ENCODE results near the gene ACTR2. TPM values are rescaled to one million over a fixed set of nuclear protein-coding genes. Genes with fewer than 3 reads are reported as not detected.
A peak's percentile ranks its signal among the peaks of the same experiment; 100 is the strongest.
"Not testable (repeated sequence)": the region's sequence is repeated elsewhere in the genome, so short reads cannot be mapped to it uniquely, and the experiment has no call there.

Gene ACTR2
- 210 TPM for polyA plus RNA-seq (ENCODE audit: insufficient read length)
- long read RNA-seq, donor 1, transcript ACTR2-201 (9 exons, 3,861 nt) = major isoform, 41 of 46 reads
- long read RNA-seq, donor 1, partial matches to known transcripts = 5 of 46 reads
- long read RNA-seq, donor 1, other reads (novel, unspliced or antisense) = 0 of 46 reads
- long read RNA-seq, donor 2, transcript ACTR2-201 (9 exons, 3,861 nt) = major isoform, 33 of 52 reads
- long read RNA-seq, donor 2, partial matches to known transcripts = 19 of 52 reads
- long read RNA-seq, donor 2, other reads (novel, unspliced or antisense) = 0 of 52 reads
- long read RNA-seq, donor 3, transcript ACTR2-201 (9 exons, 3,861 nt) = major isoform, 30 of 97 reads
- long read RNA-seq, donor 3, partial matches to known transcripts = 67 of 97 reads
- long read RNA-seq, donor 3, other reads (novel, unspliced or antisense) = 0 of 97 reads
- long read RNA-seq, donor 4 = 0 reads
- long read RNA-seq, donor 5, transcript ACTR2-201 (9 exons, 3,861 nt) = major isoform, 37 of 124 reads
- long read RNA-seq, donor 5, partial matches to known transcripts = 87 of 124 reads
- long read RNA-seq, donor 5, other reads (novel, unspliced or antisense) = 0 of 124 reads
- long read RNA-seq, donor 6, transcript ACTR2-201 (9 exons, 3,861 nt) = major isoform, 43 of 50 reads
- long read RNA-seq, donor 6, partial matches to known transcripts = 7 of 50 reads
- long read RNA-seq, donor 6, other reads (novel, unspliced or antisense) = 0 of 50 reads
- long read RNA-seq, donor 7, transcript ACTR2-201 (9 exons, 3,861 nt) = major isoform, 41 of 41 reads
- long read RNA-seq, donor 7, partial matches to known transcripts = 0 of 41 reads
- long read RNA-seq, donor 7, other reads (novel, unspliced or antisense) = 0 of 41 reads
- long read RNA-seq, donor 8, transcript ACTR2-201 (9 exons, 3,861 nt) = major isoform, 26 of 26 reads
- long read RNA-seq, donor 8, partial matches to known transcripts = 0 of 26 reads
- long read RNA-seq, donor 8, other reads (novel, unspliced or antisense) = 0 of 26 reads

DNA sequence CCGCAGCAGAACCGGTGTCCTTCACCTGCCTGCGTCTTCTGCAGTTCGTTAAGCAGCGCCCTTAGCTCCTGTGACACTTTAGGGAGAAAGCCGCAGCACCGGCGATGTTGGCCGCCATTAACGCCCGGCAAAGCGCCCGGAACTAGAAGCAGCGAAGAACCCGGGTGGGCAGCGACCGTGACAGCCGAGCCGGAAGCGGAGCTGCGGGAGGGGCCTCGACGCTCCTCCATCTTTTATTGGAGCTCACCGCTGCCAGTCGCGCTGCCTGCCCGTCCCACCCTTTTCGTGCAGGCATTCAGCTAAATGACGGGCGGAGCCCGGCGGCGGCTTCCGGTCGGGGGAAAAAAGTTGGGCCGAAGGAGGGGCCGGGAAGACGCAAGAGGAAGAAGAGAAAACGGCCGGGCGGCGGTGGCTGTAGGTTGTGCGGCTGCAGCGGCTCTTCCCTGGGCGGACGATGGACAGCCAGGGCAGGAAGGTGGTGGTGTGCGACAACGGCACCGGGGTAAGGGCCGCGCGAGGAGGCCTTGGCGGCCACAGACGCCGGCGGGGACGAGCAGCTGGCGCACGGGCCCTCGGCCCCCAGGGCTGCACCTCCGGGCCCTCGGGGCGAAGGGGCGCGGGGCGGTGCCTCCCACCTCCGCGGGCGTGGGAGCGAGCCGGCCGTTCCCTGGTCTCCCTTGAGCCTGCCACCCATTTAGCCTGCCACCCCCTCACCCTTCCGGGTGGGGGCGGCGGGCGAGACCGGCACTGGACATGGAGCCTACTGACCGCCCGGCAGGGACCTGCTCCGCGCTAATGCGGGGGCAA lies at the start of gene ACTR2:
TSS of gene ACTR2 (plus strand) at position 376 of the 807 bp plus-strand sequence. CDS start at position 455, 79 bp downstream.
- DNase-seq = peak; percentile 95

DNA sequence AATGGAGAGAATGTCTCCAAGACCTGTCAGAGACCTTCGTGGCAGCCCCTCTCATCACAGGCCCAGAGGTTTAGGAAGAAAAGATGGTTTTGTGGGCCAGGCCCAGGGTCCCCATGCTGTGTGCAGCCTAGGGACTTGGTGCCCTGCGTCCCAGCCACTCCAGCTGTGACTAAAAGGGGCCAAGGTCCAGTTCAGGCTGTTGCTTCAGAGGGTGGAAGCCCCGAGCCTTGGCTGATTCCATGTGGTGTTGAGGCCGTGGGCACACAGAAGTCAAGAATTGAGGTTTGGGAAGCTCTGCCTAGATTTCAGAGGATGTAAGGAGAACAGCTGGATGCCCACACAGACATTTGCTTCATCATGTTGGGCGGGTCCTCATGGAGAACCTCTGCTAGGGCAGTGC lies 45.1 kb upstream of the ACTR2 start:
- DNase-seq = no peak

DNA sequence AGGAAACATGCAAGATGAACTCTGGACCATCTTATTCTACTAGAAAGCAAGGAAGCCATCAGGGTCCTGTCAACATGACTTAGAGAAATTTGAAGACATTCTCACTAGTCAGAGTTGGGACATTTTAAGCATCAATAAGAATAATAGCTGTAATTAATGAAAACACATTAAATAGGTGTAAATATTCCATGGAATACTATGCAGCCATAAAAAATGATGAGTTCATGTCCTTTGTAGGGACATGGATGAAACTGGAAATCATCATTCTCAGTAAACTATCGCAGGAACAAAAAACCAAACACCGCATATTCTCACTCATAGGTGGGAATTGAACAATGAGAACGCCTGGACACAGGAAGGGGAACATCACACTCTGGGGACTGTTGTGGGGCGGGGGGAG lies 44.2 kb upstream of the ACTR2 start:
- DNase-seq = not testable (repeated sequence)

DNA sequence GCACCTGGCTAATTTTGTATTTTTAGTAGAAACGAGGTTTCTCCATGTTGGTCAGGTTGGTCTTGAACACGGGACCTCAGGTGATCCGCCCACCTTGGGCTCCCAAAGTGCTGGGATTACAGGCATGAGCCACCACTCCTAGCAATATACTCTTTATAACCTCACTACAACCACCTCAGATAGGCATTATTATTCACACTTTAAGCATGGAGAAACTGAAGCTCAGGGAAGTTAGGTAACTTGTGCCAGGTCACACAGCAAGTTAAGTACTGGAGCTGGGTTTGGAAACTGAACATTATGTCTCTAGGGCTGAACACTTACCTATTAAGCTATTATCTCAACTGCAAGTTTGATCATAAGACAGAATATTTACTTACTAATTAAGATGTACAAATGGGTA lies 42.6 kb upstream of the ACTR2 start:
- no peak for DNase-seq

DNA sequence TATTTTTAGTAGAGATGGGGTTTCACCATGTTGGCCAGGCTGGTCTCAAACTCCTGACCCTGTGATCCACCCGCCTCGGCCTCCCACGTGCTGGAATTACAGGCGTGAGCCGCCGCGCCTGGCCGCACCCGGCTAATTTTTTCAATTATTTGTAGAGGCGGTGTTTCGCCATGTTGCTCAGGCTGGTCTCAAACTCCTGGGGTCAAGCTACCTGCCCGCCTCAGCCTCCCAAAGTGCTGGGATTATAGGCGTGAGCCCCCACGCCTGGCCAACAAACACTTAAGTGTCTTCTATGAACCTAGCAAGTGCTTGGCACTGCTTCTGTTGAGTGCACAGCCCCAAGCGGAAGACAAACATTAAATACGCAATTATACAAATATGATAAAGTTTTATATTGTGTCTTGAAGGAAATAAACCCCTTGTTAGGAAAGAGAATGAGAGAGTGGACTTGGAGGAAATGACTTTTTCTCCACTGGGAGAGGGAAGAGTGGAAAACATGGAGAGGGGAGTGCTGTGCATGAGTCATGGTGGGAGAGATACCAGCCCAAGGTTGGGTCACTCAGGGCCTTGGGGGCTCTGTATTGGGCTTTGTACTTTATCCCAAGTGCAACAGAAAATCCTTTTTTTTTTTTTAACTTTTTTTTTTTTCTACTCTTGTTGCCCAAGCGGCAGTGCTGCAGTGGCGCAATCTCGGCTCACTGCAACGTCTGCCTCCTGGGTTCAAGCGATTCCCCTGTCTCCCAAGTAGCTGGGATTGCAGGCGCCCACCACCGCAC lies 41.4 kb upstream of the ACTR2 start:
- no peak for DNase-seq

GRCh38 chr2:65186872-65187851 lies 40.5 kb upstream of the ACTR2 start:
- peak; percentile 87 for DNase-seq

DNA sequence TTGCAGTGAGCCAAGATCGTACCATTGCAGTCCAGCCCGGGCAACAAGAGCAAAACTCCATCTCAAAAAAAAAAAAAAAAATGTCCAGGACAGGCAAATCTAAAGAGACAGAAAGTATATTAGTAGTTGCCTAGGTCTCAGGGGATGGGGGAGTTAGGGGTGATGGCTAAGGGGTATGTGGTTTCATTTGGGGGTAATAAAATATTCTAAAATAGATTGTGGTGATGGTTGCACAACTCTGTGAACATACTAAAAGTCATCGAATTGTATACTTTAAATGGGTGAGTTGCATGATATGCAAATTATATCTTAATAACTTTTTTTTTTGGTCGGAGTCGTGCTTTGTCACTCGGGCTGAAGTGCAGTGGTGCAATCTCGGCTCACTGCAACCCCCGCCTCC lies 34.2 kb upstream of the ACTR2 start:
- no peak for DNase-seq

- no peak for DNase-seq
Observed at GRCh38 chr2:65198737-65199136, 28.9 kb upstream of the ACTR2 start.

DNA sequence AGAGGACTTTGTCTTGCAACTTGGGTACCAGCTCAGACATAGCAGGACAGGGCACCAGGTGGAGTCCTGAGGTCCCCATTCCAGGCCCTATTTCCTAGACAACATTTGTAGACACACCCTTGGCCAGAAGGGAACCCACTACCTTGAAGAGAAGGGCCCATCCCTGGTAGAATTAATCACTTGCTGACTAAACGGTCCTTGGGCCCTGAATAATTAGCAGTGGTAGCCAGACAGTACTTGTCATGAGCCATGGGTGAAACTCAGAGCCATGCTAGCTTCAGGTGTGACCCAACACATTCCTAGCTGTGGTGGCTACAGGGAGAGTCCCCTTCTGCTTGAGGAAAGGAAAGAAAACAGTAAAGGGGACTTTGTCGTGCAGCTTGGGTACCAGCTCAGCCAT lies 28.5 kb upstream of the ACTR2 start:
- no peak for DNase-seq

DNA sequence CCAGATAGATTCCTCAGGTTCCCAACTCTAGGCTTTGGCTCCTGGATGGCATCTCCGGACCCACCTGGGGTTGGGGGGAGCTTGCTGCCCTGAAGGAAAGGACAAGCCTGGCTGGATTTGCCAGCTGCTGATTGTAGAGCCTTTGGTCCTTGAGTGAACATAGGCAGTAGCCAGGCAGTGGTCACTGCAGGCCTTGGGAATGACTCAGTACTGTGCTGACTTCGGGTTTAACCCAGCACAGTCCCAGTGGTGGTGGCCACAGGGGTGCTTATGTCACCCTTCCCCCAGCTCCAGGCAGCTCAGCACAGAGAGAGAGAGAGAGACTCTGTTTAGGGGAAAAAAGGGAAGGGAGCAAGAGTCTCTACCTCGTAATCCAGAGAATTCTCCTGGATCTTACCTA lies 27.7 kb upstream of the ACTR2 start:
- DNase-seq = no peak

GRCh38 chr2:65204461-65205210 lies 23.0 kb upstream of the ACTR2 start:
- no peak for DNase-seq

GRCh38 chr2:65212115-65212514 lies 15.5 kb upstream of the ACTR2 start:
- DNase-seq = no peak

GRCh38 chr2:65212619-65213018 lies 15.0 kb upstream of the ACTR2 start:
- DNase-seq = no peak

GRCh38 chr2:65213035-65213434 lies 14.6 kb upstream of the ACTR2 start:
- DNase-seq = no peak

DNA sequence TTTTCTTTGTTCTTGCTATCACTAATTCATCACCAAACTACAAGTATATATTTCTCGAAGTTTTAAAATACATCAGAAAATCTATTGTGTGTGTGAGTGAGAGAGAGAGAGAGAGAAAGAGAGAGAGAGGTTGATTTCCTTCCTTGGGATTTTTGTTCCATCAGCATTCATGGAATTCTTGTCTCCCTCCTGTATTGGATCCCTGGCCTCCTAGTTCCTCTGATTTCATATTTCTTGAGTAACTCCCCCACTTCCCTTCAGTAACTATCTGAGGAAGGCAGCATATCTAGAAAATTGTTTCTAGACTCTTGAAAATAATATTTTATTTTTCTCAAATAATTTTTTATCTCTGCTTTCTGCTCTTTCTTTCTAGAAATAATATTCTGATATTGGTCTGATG lies 13.3 kb upstream of the ACTR2 start:
- DNase-seq = no peak

DNA sequence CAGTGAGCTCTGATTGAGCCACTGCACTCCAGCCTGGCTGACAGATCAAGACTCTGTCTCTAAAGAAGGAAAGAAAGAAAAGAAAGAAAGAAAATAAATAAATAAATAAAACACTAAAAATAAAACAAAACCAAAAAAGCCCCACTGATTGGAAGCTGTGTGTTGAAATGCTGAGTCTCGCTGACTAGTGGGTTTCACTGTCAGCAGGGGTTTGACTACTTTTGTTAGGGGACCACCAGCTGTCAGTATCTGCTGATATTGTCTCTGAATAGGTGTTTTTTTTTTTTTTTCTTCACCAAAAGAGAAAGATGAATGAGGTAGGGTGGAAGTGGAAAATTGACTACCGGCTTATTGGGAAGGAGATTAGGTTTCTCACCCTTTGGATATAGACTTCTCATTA lies 12.8 kb upstream of the ACTR2 start:
- no peak for DNase-seq

DNA sequence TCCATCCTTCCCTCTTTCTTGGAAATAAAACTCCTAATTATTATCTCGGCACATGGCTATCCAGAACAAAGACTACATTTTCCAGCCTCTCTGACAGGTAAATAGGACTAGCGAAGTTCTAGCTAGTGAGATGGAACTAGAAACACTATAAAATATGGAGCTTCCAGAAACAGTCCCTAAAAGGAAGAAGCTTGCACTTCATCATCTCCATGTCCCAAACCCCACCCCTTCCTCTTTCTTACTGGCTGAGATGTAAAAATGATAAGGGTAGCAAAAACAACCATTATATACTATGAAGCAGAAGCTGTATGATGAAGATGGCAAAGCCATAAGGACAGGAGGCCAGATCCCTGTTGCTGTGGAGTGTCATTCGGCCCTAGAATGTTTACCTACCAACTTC lies 11.7 kb upstream of the ACTR2 start:
- no peak for DNase-seq

DNA sequence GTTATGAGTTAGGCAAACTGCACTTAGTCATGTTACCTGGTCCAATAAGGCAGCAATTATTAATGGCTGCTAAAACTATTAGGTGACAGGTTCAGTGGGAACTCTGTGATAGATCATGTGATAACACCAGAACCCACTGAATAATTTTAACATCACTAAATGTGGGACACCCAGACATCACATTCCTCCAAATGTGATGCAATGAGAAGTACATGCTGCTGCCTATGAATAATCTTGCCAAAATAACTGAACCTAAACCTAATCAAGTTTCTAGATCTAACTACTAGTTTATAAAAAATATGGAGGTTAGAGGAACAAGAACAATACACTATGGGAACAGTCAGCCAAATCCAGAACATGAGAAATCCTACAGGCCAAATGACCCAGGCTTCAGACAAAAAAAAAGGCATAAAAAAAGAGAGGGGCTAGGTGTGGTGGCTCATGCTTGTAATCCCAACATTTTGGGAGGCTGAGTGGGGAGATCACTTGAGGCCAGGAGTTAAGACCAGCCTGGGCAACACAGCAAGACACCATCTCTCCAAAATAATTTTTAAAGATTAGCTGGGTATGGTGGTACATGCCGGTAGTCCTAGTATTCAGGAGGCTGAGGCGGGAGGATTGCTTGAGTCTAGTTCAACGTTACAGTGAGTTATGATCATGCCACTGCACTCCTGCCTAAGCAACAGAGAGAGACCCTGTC lies 7.0 kb upstream of the ACTR2 start:
- DNase-seq = no peak

GRCh38 chr2:65221275-65221674 lies 6.4 kb upstream of the ACTR2 start:
- not testable (repeated sequence) for DNase-seq
